K562 (cell line): ENCODE results near the gene TAF10. TPM values are rescaled to one million over a fixed set of nuclear protein-coding genes. Genes with fewer than 3 reads are reported as not detected.

Experiments used
- CC2D1A ChIP-seq: fragments of 450-650 bp; IDR thresholded peaks from 2 replicates; pipeline ENCODE4 v1.6.1; 2017; ENCODE audit warnings: mild to moderate bottlenecking
- CGGBP1 ChIP-seq: fragments of 250-450 bp; sonication (Bioruptor Pico); IDR thresholded peaks from 2 replicates; pipeline ENCODE4 v1.9.0; 2021; ENCODE audit warnings: mild to moderate bottlenecking
- CTCFL ChIP-seq: IDR thresholded peaks from 2 replicates; pipeline ENCODE4 v1.6.1; 2011; ENCODE audit warnings: borderline replicate concordance, low read depth, mild to moderate bottlenecking, moderate library complexity, low read length; ENCODE audit not compliant: insufficient read depth, poor library complexity, severe bottlenecking
- DPF2 ChIP-seq: fragments of 450-650 bp; IDR thresholded peaks from 2 replicates; pipeline ENCODE4 v1.6.1; 2016
- FOXP4 ChIP-seq: sonication (generic); formaldehyde crosslinking; IDR thresholded peaks from 2 replicates; pipeline ENCODE4 v1.8.0; 2022; ENCODE audit warnings: mild to moderate bottlenecking, missing genetic modification reagents, borderline replicate concordance
- HDAC1 ChIP-seq, 2 experiments: fragments of 450-650 bp; IDR thresholded peaks; 2 replicates each; pipeline ENCODE4 v1.6.1; 2016 to 2017; ENCODE audit warnings: inconsistent platforms in 1 of 2, mild to moderate bottlenecking in 1 of 2, moderate library complexity in 1 of 2
- HNRNPK ChIP-seq: fragments of 200-400 bp; formaldehyde crosslinking; IDR thresholded peaks from one replicate; pipeline ENCODE4 v1.6.1; 2018; ENCODE audit warnings: mild to moderate bottlenecking, low read depth, low read length; ENCODE audit not compliant: poor library complexity, severe bottlenecking
- LCOR ChIP-seq: sonication (generic); formaldehyde crosslinking; IDR thresholded peaks from 2 replicates; pipeline ENCODE4 v1.8.0; 2022; ENCODE audit warnings: mild to moderate bottlenecking, missing genetic modification reagents
- MNT ChIP-seq, 2 experiments: fragments of 450-650 bp; conservative IDR thresholded peaks; 2 replicates each; pipeline ENCODE4 v1.6.1; 2017; ENCODE audit warnings: mild to moderate bottlenecking in 2 of 2, moderate library complexity in 2 of 2
- SMARCB1 ChIP-seq: IDR thresholded peaks from 2 replicates; pipeline ENCODE4 v1.6.1; 2011; ENCODE audit warnings: improper control_type of control experiment, low read depth; ENCODE audit not compliant: insufficient read length
- STAT6 ChIP-seq: sonication (generic); formaldehyde crosslinking; IDR thresholded peaks from 2 replicates; pipeline ENCODE4 v1.8.1; 2023; ENCODE audit warnings: mild to moderate bottlenecking, missing genetic modification reagents
- UBTF ChIP-seq, 2 experiments: IDR thresholded peaks; 2 replicates each; pipeline ENCODE4 v1.6.1; 2012; ENCODE audit warnings: improper control_type of control experiment in 2 of 2, low read depth in 2 of 2, low read length in 2 of 2, borderline replicate concordance in 1 of 2
- ZNF512 ChIP-seq: IDR thresholded peaks from 2 replicates; pipeline ENCODE4 v1.6.1; 2016; ENCODE audit warnings: missing genetic modification characterization, missing compliant biosample characterization
- polyA plus RNA-seq, 8 experiments: library from polyadenylated mRNA; depleted of rRNA in 4 of 8; stranded (reverse) in 5 of 8; unstranded in 3 of 8; fragments of >200 nt; fragmentation: Nextera tagmentation in 2 of 8; fragmentation: Illumina TruSeq in 1 of 8; extraction: Ambion mirVana in 2 of 8; extraction: Trizol in 1 of 8; gene quantifications; 2 replicates each; pipeline versions ENCODE4 v1.2.1 to v1.2.3, GENCODE V29; 2011 to 2014; ENCODE audit warnings: inconsistent platforms in 1 of 8, missing spikeins in 1 of 8
- total RNA-seq, 7 experiments: library from RNA; depleted of rRNA in 6 of 7; stranded (reverse); fragments of >200 nt in 6 of 7; fragmentation: Illumina TruSeq in 2 of 7; extraction: Trizol in 2 of 7; gene quantifications; 2 replicates each; pipeline versions ENCODE4 v1.2.1 to v1.2.3, GENCODE V29; 2011 to 2021; ENCODE audit warnings: low replicate concordance in 1 of 7

TAF10 gene
- total and polyA plus RNA-seq, 9 of the 15 experiments (the other 6 are each of a cell fraction or from before 2014, with no cell fraction given): 19.5 to 197 (median 121) TPM

- TF ChIP-seq ZNF512 (tag) (no peak), CC2D1A (0 out of 2 replicates have a peak, but pooled peaks have one; percentile 32), CGGBP1 (no peak), CTCFL (no peak), DPF2 (peak; percentile 92), STAT6 (CRISPR knock-in tag) (no peak), HNRNPK (no peak), SMARCB1 (no peak), LCOR (CRISPR knock-in tag) (peak; percentile 89), HDAC1 (IDR thresholded peaks at IDR 0.05) (peak in 1 of 2 experiments; percentile 75; a peak in 2 of 4 replicates), MNT (conservative IDR thresholded peaks at IDR 0.05) (no peak), FOXP4 (CRISPR knock-in tag) (0 out of 2 replicates have a peak, but pooled peaks have one; percentile 58), UBTF (IDR thresholded peaks at IDR 0.05; ENCODE audit: borderline replicate concordance in 1 of 2, low read depth in 2 of 2, low read length in 2 of 2) (peak in 1 of 2 experiments; percentile 67; a peak in 1 of 4 replicates)
These were observed 39.0 kb upstream of the TAF10 start (continued) for GRCh38 chr11:6650980-6651379.
